GM04504 (cell line): Measurements from ENCODE around the gene S100A2.
A peak's percentile ranks its signal among the peaks of the same experiment; 100 is the strongest.
"Not testable (repeated sequence)": the region's sequence is repeated elsewhere in the genome, so short reads cannot be mapped to it uniquely, and the experiment has no call there.

Experiments used
- DNase-seq: peaks from one replicate; pipeline ENCODE4 v3.0.0-alpha.2; 2012; ENCODE audit warnings: low read depth

The S100A2 gene

DNA sequence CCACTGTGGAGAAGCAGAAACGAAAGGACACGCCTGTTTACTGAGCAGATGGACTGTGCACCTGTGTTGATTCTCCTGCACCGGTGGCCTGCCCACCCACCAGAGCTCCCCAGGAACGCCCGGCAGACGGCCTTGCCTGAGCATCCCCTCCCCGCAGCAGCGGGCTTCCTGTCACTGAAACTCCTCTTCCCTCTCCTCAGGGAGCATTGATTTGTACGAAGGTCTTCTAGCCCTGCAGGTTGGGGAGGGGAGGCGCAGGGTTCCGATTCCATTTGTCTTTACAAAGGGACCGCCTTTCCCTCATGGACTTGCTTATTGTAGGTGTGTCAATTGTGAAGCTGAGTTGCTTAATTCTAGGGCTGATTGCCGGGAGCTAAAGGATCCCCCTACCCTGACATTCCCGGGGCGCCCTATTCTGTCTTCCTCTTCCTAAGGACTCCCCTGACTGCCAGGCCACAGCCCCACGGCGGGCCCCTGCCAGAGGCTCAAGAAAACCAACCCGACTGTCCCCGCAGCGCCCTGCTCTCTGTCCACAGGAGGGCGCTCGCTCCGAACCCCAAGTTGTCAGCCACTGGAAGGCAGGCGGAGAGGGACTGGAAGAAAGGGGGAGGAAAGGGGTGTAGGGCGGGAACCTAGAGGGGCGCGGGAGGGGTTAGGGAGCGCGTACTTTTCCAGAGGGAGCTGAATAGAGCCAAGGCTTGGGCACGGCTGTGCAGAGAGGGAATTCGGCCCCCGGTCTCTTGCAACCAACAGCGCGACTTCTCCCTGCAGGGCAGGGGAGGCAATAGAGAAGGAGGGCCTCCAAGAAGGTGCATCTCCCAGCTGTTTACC lies 32.7 kb downstream of the S100A2 start:
- DNase-seq, result peak; percentile 80

DNA sequence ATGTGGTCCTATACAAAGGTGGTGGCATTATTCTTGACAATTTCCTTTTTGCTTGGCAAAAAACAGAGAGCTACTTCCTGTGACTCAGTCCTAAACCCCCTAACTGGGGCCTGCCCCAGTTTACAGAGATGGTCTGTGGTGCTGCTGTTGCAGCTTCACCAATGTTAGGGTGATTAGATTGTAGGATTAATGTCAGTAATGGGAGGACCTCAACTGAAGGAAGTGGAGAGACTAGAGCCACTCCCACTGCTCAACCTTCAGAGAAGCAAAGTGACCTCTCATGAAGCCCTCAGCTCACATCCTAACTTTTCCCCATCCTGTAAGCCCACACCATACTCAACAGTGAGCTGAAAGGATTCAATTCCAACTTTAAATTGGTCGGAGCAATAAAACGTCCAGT lies 33.5 kb downstream of the S100A2 start:
- no peak for DNase-seq

DNA sequence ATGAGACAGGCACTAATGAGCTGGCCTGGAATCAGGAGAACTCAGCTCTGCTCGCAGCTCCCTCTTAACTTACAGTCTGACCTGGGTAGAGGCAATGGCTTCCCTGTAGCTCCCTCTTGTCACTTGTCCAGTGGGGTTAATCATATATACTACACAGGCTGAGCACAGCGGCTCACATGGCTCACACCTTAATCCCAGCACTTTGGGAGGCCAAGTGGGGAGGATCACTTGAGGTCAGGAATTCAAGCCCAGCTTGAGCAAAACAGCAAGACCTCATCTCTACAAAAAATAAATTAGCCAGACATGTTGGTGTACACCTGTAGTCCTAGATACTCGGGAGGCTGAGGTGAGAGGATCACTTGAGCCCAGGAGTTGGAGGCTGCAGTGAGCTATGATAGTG lies 34.0 kb downstream of the S100A2 start:
- DNase-seq, result no peak

DNA sequence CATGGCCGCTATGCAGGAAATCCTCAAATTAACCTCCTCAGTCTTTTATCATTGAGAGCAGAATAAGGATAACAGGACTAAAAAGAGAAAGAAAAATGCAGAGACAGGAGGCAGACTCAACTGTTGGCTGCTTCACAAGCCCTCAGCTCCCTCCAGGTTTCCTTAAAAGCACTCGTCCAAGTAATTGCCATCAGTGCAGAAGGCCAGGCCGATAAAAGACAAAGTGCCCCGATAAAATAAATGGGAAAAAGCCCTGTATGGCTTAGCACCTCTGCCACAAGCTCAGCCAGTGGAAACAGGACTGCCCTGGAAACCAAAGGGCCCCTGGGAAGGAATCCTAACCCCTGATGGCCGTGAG lies 38.0 kb downstream of the S100A2 start:
- no peak for DNase-seq

DNA sequence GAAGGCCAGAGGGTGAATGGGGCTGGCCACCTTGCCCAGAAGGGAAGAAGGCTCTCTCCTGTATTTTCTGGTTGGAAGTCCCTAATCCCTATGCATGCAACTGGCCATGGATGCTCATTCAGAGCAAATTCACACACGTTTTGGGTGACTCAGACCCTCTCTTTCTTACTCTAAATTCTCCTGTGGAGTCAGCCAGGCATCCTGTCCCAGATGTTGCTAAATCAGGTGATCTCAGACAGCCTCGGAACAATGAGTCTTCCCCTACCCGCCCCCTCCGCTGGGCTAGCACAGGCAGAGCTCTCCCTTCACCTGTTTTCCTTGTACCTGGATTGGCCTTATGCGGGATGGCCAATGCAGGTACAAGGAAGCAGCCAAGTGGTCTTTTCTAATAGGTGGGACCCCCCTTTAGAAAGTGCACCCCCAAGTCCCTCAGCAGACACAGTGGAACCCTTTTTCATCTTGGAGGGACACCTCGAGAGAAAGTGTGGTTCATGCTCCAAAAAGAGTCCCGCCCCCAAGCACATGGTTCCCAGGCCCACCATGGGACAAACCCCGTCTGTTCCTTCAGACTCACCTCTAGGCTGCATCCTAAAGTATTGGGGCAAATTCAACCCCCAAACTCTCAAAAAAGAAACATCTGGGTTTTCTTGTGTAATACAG lies 38.5 kb downstream of the S100A2 start:
- DNase-seq, result no peak

DNA sequence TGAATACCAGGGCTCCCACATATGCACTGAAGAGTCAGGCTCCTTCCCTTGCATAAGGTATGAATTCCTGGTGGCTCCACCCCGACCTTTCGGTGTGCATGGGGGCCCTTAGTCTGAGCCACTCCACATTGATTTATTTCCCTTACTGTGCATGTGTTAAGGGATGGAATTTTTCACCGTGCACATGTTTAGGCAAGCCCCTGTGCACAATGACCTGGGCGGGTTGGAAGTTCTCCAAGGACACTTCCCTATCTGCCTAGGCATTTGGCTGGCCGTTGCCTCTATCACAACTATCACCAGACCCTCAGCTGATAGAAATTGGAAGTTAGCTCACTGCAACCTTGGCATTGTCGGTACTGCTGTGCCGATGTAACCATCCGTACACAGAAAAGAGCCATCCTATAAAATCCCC lies 39.5 kb downstream of the S100A2 start:
- DNase-seq, result no peak

DNA sequence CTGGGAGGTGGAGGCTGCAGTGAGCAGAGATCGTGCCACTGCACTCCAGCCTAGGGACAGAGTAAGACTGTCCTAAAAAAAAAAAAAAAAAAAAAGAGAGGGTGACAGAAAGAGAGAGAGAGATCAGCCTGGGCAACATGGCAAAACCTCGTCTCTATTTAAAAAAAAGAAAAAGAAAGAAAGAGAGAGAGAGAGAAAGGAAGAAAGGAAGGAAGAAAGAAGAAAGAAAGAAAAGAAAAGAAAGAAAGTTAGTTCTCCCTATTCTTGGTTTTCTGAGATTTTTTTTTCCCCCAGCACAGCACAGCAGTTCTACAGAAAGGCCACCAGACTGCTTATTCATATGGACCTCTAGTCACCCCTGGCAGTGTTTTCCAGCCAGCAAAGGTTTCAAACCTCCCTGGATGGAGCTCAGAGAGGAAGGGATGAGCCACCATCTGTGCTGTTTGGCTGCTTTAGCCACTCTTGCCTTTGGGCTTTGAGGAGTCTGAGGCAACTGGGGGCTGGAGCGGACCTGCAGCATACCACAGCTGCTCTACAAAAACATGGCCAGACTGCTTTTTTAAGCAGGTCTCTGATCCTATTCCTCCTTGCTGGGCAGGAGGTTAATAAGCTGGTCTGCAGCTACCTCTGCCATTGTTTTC lies 40.4 kb downstream of the S100A2 start:
- DNase-seq, result no peak

DNA sequence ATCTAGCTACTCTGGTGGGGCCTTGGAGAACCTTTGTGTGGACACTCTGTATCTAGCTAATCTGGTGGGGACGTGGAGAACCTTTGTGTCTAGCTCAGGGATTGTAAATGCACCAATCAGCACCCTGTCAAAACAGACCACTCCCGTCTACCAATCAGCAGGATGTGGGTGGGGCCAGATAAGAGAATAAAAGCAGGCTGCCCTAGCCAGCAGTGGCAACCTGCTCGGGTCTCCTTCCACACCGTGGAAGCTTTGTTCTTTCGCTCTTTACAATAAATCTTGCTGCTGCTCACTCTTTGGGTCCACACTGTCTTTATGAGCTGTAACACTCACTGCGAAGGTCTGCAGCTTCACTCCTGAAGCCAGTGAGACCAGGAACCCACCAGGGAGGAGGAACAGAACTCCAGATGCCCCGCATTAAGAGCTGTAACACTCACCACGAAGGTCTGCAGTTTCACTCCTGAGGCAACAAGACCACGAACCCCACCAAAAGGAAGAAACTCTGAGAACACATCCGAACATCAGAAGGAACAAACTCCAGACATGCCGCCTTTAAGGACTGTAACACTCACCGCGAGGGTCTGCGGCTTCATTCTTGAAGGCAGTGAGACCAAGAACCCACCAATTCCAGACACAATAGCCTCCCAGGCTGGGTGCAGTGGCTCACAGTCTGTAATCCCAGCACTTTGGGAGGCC lies 43.1 kb downstream of the S100A2 start:
- DNase-seq, result not testable (repeated sequence)

DNA sequence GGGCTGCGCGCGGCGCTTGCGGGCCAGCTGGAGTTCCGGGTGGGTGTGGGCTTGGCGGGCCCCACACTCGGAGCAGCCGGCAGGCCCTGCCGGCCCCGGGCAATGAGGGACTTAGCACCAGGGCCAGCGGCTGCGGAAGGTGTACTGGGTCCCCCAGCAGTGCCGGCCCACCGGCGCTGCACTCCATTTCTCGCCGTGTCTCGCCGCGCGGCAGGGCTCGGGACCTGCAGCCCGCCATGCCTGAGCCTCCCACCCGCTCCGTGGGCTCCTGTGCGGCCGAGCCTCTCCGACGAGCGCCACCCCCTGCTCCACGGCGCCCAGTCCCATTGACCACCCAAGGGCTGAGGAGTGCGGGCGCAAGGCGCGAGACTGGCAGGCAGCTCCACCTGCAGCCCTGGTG lies 43.8 kb downstream of the S100A2 start:
- not testable (repeated sequence) for DNase-seq

DNA sequence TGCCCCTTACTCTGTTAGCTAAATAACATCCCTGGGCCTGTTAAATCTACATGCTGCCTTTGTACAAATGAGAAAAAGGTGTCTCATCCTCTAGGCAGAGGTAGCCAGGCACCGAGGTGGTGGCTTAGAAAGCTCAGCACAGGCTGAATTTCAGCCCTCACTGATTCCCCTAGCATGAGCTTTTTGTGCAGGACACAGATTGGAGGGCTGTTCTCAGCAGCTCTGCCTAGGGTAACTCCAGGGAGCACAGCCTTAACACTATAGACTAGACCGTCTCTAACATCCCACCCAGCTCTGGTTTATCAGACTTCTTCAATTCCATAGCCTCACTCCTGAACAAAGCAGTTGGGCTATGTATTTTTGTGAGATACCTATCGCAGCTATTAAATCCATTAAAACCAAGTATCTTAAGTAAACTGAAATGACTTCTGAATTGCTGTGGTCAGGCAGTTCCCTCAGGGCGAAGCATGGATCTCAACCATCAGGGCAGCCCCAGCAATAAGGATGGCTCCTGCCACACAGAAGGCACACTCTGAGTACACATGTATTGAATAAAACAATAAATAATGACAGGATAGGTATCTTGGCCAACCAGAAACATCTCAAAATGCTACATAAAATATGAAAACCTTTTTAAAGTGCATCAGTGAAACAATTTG lies 44.7 kb downstream of the S100A2 start:
- no peak for DNase-seq

DNA sequence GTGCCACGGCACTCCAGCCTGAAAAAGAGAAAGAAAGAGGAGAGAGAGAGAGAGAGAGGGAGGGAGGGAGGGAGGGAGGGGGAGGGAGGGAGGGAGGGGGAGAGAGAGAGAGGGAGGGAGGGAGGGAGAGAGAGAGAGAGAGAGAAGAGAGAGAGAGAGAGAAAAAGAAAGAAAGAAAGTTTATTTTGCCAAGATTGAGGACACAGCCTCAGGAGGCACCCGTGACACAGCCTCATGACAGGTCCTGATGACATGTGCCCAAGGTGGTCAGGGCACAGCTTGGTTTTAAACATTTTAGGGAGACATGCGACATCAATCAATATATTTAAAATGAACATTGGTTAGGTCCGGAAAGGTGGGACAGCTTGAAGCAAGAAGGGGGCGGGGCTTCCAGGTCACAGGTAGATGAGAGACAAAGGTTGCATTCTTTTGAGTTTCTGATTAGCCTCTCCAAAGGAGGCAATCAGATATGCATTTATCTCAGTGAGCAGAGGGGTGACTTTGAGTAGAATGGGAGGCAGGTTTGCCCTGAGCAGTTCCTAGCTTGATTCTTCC lies 45.4 kb downstream of the S100A2 start:
- not testable (repeated sequence) for DNase-seq

DNA sequence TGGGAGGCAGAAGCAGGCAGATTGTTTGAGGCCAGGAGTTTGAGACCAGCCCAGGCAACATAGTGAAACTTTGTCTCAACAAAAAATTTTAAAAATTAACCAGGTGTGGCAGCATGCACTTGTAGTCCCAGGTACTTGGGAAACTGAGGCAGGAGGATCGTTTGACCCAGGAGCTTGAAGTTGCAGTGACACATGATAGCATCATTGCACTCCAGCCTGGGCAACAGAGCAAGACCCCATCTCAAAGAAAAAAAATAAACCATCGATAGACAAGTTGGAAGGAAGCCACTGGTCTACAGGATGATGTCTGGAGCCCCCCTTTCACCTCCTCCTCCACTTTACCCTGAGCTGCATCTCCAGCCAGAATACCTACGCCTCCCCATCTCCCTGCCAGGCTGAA lies 46.4 kb downstream of the S100A2 start:
- DNase-seq, result no peak

DNA sequence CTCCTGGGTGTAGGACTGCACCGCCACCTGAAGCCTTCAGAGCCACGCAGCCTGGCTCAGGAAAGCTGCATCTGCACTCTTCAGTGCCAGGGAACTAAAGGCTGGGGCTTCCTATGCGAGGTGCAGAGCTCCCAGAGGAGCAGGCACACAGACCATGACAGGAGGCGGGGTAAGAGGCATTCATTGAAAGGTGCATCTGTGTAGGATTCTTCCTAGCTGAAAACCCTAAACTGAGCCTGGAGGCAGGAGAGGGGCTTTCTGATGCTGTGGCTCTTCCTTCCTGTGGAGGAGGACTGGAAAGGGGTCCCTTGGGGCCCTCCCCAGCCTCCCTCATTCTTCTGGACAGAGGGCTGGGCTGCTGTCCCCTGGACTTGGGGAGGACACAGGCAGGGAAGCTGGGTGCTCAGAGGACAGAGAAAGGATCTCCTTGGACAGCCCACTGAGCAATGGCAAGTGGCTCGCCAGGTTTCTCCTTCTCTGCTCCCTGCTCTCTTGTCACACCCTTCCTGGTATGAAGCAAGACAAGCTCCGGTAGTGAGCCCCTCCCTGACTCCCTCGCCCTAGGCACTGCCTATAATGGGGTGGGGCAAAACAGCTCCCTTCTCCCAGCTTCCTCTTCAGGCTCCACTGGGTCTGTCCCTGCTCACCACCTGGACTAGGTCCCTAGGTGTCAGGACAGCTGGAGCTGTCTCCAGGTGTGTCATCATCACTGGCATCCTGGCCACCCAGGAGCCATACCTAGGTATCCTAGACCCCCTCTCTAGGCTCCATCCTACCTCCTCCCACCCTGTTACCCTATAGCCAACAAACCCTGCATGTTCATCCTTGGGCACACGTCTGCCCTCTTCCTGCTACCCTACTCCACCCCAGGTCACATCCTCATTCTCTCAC lies 49.9 kb downstream of the S100A2 start:
- DNase-seq, result no peak

DNA sequence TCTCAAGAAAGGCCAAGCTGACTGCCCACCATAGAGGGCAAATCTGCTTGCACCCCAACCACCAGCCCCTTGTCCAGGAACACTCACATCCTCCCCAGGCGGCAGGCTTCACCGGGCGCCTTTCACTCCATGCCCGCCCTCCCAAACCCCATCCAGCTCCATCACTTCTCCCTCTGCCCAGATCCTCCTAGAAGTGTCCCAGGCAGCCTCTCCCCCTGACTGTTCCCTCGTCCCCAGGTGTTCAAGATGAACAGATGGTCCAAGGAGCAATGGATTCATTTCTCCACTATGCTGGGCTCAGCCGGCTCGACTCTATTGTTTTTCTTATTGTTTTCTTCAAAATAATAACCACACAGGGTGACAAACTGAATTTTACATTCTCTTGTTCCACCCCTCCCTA lies 52.0 kb downstream of the S100A2 start:
- DNase-seq, result no peak

DNA sequence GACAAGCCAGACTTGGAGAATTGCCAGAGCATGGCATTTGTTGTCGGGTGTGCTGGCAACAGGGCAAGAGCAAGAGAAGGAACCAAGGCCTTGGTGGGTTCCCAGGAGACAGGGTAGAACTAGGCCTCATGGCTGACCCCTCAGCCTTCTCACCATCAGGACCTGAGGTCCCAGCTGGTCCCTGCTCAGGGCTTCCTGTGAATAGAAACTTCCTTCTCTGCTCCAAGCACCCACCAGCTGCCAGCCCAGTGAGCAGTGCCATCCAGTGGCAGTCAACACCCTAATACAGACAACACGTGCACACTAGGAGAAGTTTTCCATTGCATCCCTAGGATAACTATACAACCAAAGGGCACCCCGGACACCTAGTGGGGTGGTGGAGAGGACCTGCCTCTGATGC lies 52.6 kb downstream of the S100A2 start:
- DNase-seq, result no peak
